ENCODE measurements around the gene SPTBN5. TPM values are rescaled to one million over a fixed set of nuclear protein-coding genes. Genes with fewer than 3 reads are reported as not detected.

The SPTBN5 gene
- total and polyA plus RNA-seq, 10 of the 15 experiments (the other 5 are each of a cell fraction or from before 2014, with no cell fraction given), result under 0.01 to 0.18 (median 0.04) TPM; not detected in 4

- ChIA-PET CTCF (interaction anchor here (0.9 to 1.3 kb wide), 2 partner anchors 10 to 26 kb away, joined by 3 to 4 read pairs; no protein-coding TSS in a partner anchor), POLR2A (interaction anchor here (0.5 kb wide), 1 partner anchor 50 kb away, joined by 4 read pairs; no protein-coding TSS in a partner anchor), SMC1A (ENCODE audit: uncharacterized antibody, unreplicated experiment) (interaction anchor here (1.2 kb wide), 1 partner anchor 140 kb away, joined by 3 read pairs; no protein-coding TSS in a partner anchor), RAD21 (ENCODE audit: unreplicated experiment) (no interaction called here)
- H3K4me2 ChIP-seq (ENCODE audit: control insufficient read depth, insufficient read depth), result no peak overlapping the region
- TF ChIP-seq NKRF (conservative IDR thresholded peaks at IDR 0.05) (no peak), BMI1 (IDR thresholded peaks at IDR 0.05; ENCODE audit: borderline replicate concordance) (no peak), NR2C2 (IDR thresholded peaks at IDR 0.05; ENCODE audit: borderline replicate concordance, control insufficient read depth, insufficient read length, low read depth) (no peak), SRF (IDR thresholded peaks at IDR 0.05; ENCODE audit: low read depth in 2 of 2, low read length in 2 of 2) (no peak), NR2F1 (conservative IDR thresholded peaks at IDR 0.05) (no peak), ZNF622 (IDR thresholded peaks at IDR 0.05) (no peak), SKIL (IDR thresholded peaks at IDR 0.05; ENCODE audit: low read depth, poor library complexity, severe bottlenecking) (no peak)
- no peaks in the 10 kb centered on the region; the same call in 2 of the 3 replicates for H3K9me3 ChIP-seq (replicated peaks; ENCODE audit: control insufficient read depth, insufficient read depth, low read length)
- H3K79me2 ChIP-seq (ENCODE audit: control insufficient read depth, insufficient read depth, low read length), result no peaks in the 10 kb centered on the region
- no peak for FAIRE-seq
- intact Hi-C loops (cut with micrococcal nuclease; ENCODE audit: unreplicated experiment) (no loop called here), in situ Hi-C loops (cut with MboI) (no loop called here)
- H3K27me3 ChIP-seq (replicated peaks in 1 of 2; ENCODE audit: control insufficient read depth in 2 of 2, insufficient read depth in 2 of 2, low read length in 1 of 2), result no peaks in the 10 kb centered on the region
- WGBS (ENCODE audit: insufficient coverage, insufficient replicate concordance, low lambda C conversion rate, missing lambda C conversion rate), result 67% methylated on average over 3 of the region's 3 CpGs
- no peak overlapping the region for H3K27ac ChIP-seq (ENCODE audit: control insufficient read depth, insufficient read depth)
- peaks cover 35 to 54% of the 10 kb centered on the region in 2 experiments for H3K36me3 ChIP-seq (ENCODE audit: control insufficient read depth in 2 of 2, insufficient read depth in 2 of 2, low read length in 1 of 2)
- no peak overlapping the region for H3K9ac ChIP-seq (ENCODE audit: control insufficient read depth, insufficient read depth, low read length)
- no peaks in the 10 kb centered on the region; the same call in 1 of the 2 replicates for H4K20me1 ChIP-seq (ENCODE audit: control insufficient read depth, insufficient read depth)
- no peak for DNase-seq (ENCODE audit: low read depth, low spot score)
- H3K4me1 ChIP-seq (ENCODE audit: control insufficient read depth, insufficient read depth, low read length), result peaks cover 5% of the 10 kb centered on the region
- no peak overlapping the region for H2AFZ ChIP-seq (ENCODE audit: control insufficient read depth, low read depth, low read length)
- no TSS peak for BruUV-seq (replicated peaks)
- ATAC-seq, result no peak
- H3K4me3 ChIP-seq, result no peak overlapping the region
Observed at GRCh38 chr15:41913256-41913655, 19.4 kb upstream of the SPTBN5 start.

Data from GM12878 (cell line).